ACHN (cell line): ENCODE data around the gene PTHLH.

Experiments used
- DNase-seq: peaks from one replicate; pipeline ENCODE4 v3.0.0-alpha.2; 2015
- in situ Hi-C: cut with HindIII; loops from 2 replicates; pipeline ENCODE4 v1.10.0; 2017; ENCODE audit warnings: low sequenced_read_pairs, low pct_ligation_motif_present, low pct_unique_long_range_greater_than_20kb

Gene PTHLH

DNA sequence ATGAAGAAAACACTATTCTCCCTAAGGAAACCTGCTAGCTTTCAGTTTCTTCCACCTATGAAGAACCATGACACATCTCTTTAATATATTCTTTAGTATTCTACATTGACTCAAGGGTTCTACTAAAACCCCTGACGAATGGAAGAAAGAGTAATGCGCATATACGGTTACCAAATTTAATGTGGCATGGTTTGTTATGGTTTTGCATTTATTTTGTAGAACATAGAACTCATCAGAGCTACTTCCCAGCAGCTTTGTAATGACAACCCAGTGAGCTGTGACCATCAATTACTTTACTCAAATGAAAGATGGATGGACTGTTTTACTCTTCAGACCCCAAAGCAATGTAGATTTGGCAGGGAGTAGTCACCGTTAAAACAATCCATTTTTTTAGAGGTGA is 19.2 kb downstream of the PTHLH start:
- in situ Hi-C loops: no loop called here
- DNase-seq: no peak

DNA sequence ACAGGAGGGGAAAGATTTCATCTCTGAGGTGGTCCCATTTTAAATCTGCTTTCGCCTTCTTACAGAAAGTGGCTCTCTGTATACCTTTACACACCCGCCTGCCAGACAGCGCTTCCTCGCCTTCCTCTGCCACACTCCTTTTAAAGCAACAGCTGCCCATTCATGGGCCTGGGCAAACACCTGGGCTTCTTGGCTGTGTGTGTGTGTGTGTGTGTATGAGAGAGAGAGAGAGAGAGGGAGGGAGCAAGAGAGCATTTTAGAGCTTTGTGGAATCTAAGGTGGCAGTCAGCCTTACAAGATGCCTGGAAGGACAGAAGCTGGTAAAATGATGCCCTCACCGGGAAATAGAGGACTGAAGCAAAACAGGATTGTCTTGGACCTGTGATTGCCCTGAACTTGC is 20.0 kb downstream of the PTHLH start:
- in situ Hi-C loops: no loop called here
- no peak for DNase-seq

DNA sequence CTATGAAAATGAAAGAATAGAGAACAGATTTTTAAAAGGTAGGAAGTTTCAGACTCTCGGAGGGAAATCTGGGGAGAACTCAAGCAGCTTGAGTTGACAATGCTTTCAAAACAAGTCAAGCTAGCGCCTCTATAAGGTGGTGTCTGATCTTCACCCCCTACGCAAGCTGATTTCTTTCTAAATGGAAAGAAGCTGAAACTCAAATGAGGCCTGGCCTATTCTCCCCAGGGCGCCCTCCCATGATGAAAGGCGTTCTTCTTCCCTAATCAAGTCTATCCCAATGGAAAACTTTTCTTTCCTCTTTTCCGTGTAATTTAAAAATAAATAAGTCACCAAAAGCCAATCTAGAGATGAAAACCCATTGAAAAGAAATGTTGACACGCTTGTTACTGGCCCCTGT is 20.6 kb downstream of the PTHLH start:
- in situ Hi-C loops: no loop called here

DNA sequence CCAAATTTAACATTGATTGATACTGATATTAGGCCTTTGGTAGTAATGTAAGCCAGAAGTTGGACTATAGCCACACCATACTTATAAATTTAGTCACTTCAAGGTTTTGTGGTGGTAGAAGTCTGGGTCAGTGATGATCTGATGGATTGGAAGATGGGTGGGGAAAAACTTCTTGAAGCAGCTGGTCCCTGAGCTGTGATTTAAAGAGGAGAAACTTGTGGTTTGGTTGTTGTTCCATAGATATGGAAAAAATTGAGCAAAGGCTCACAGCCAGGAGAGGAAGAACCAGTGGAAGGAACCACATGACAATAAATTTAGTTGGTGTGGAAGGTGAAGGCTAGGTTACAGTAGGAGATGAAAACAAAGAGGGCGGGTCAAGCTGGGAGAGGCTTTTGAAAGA is 26.1 kb downstream of the PTHLH start:
- in situ Hi-C loops: loop anchor here (25.0 kb wide), 1 partner anchor 209 kb away; no protein-coding TSS in a partner anchor
- no peak for DNase-seq

More for the DNA sequence above, 20.6 kb downstream of the PTHLH start:
- DNase-seq: no peak

DNA sequence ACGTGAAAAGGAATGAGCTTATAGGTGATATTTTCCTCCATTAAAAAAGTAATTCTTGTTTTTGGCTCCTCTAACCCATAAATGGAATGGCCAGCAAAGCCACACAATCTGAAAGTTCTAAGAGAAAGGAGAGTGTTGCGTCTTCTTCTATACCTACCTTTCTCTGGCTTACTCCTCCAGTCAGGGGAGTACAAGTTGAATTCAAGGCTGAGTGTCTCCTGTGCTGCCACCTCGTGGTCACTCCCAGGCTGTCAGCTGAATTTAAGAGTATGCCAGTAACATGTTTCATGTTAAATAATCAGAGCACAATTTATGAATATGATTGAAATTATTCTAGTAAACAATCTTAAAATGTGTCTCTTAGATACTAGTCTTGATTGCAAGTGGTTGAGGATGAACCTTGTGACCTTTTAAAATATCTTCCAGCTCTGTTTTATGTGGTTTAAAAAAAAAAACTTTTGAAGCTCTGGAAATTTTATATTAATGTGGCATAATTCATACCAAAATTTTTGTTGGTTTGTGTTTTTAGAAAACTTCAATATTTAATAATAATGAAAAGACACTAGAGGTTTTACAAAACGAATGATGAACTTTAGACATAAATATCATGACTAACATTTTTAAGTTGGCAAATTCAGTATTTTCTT is 31.7 kb downstream of the PTHLH start:
- peak; percentile 85 for DNase-seq
- in situ Hi-C loops: loop anchor here (25.0 kb wide), 1 partner anchor 204 kb away; no protein-coding TSS in a partner anchor

DNA sequence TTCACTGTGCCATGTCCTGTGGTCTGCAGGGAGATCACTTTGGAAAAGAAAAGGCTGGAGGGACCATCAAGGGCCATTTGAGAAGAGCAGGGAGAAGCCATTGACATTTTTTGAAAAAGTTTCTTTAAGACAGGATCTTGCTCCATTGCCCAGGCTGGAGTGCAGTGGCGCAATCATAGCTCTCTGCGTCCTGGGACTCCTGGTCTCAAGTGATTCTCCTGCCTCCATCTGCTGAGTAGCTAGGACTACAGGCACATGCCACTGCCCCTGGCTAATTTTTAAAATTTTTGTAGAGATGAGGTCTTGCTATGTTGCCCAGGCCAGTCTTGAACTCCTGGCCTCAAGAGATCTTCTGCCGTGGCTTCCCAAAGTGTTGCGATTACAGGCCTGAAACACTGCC is 32.3 kb downstream of the PTHLH start:
- DNase-seq: no peak
- in situ Hi-C loops: loop anchor here (25.0 kb wide), 1 partner anchor 203 kb away; no protein-coding TSS in a partner anchor

DNA sequence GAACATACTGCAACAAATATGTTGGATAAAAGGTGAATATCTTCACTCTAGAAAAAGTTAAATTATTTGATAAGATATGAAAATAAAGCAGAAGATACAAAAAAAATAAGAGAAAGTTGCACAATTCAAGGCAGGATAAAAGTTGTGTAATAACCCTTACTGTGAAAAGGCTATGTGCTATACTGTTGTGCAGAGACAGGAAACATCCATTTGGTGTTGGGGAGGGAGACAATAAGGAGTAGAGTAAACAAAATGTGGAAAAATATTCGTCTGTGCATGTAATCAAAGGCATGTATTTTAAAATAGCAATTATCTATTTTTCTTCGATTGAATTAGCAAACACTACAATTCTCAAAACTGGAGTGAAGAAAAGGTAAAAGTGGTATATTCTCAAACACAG is 34.8 kb downstream of the PTHLH start:
- in situ Hi-C loops: loop anchor here (25.0 kb wide), 1 partner anchor 200 kb away; no protein-coding TSS in a partner anchor
- no peak for DNase-seq

DNA sequence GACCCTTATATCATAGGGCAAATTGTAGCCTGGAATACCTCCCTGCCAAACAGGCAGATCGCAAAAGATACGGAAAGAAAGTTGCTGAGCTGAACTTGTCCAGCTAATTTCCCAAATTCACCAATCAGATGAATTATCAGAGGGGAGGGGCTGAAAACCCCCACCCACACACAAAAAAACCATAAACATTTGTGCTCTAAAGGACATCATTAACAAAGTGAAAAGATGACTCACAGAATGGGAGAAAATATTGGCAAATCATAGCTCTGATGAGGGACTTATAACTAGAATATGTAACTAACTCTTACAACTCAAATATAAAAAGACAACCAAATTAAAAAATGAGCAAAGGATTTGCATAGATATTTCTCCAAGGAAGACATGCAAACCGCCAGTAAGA is 36.3 kb downstream of the PTHLH start:
- DNase-seq: no peak
- in situ Hi-C loops: loop anchor here (25.0 kb wide), 1 partner anchor 199 kb away; no protein-coding TSS in a partner anchor

DNA sequence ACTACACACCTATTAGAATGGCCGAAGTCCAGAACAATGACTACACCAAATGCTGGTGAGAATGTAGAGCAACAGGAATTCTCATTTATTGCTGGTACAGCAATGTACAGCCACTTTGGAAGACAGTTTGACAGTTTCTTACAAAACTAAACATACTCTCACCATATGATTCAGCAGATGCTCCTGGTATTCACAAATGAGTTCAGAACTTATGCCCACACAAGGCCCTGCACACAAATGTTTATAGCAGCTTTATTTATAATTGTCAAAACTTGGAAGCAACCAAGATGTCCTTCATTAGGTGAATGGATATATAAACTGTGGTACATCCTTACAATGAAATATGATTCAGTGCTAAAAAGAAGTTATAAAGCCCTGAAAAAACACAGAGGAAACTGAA is 38.3 kb downstream of the PTHLH start:
- in situ Hi-C loops: loop anchor here (25.0 kb wide), 1 partner anchor 197 kb away; no protein-coding TSS in a partner anchor
- no peak for DNase-seq

DNA sequence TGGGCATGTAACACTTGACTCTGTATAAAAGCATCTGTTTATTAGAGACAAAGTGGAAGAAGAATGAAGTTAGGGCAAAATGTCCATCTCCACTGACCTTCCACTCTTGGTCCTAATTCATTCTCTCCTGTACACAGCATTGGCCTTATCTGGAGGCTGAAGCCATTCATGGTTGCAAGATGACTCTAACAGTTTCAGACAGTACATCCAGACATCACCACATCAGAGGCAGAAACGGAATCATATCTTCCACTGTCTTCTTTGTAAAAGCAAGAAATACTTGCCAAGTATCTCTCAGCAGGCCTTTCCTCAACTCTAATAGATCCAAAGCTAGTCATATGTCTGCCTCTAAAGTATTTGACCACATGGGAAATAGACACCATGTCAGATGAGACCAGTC is 41.1 kb downstream of the PTHLH start:
- in situ Hi-C loops: loop anchor here (25.0 kb wide), 1 partner anchor 194 kb away; no protein-coding TSS in a partner anchor
- no peak for DNase-seq

DNA sequence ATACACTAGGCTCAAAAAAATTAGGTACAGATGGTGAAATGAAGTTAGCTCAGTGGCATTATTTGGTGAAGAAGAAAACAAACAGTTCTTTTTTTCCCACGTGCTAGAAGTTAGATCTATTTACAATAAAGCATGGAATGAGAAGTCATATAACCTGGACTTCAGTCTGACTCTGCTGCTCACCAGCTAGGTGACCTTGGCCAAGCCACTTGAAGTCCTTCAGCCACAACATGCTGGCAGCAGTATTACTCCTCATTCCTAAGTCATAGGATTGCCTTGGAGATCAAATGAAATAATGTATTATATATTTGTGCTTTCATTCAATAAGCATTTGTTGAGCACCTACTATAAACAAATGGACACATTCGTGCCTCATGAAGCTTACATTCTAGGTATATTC is 45.2 kb downstream of the PTHLH start:
- DNase-seq: no peak
- in situ Hi-C loops: loop anchor here (25.0 kb wide), 1 partner anchor 190 kb away; no protein-coding TSS in a partner anchor

DNA sequence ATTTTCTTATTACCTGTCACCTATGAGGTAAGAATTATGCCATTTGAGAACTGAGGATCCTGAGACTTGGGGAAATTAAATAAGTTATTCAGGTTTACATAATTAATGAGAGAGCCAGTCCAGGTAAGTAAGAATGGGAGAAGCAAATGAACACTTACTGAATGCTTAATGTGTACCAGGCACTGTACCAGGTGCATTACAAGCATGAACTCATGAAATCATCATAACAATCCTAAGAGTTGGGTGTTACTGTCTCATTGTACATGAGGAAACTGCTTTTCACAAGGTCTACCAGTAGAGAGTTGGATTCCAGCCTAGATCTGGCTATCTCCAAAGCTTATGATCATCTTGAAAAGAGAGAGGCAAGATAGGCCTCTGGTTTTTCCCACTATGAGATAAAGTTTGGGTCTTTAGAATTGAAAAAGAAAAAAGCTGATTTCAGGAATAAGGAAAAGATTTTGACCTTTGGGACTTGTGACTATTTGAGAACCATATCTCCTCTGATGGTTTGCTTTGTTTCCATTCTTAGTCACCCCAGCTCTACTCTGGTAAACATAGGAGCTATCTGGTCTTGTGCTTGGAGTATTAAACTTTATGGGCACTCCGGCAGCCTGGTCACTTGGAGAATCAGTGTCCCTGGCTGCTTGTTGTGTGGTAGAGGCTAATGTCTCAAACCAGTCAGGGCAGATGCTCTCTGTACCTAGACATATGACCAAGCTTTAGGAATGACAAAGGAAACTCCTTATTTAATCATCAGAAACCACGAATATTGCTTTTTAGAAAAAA is 48.0 kb downstream of the PTHLH start:
- in situ Hi-C loops: loop anchor here (25.0 kb wide), 1 partner anchor 187 kb away; no protein-coding TSS in a partner anchor
- DNase-seq: no peak

DNA sequence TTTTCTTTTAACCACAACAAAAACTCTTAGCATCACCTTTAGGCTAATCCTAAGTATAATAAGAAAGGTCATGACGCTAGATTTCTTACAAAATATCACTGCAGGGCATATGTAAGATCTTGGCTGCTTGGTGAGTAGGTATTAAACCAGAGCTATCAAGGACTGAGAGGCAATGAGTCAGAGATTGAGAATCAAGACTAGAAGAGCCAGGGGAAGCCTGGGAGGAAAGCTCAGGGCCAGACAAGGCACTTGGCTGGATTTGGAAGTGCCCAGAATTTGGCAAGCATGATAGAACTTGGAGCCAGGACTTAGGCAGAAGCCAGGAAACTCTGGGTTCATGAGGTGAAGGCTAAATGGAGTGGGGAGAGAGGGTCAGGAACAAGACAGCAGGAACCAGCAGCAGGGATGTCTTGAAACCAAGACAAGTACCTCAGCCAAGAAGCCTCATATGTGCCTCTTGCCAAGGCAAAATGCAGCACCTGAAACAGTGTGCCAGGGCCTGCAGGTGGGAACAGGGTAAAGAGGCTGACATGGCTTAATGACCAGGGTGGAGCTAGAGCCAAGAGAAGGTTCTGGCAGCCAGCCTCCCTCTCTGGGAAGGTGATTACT is 49.9 kb downstream of the PTHLH start:
- no peak for DNase-seq
- in situ Hi-C loops: no loop called here

DNA sequence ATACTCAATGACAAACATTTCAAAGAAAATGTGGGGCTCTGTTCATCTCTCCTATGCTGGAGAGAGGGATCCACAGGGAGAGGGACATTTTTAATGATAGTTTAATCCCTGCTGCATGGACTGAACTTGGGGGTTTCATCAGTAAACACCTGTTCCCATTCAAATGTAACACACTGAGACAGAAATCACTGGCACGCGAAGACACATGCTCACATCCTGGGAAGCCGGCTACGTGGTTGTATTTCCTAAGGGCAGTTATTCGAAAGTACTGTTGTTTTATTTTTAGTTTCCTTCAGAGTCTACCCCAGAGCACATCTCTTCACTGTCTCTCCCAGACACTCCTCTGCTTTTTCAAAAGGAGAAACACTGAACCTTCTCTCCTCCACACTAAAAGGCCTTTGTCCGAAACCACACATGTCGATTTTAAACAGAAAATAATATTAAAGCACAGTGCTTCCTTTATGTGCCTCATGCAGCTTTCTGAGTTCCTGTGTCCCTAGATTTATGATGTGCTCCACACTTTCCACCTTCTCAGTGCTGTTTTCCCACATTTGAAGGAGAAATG is 52.8 kb downstream of the PTHLH start:
- DNase-seq: no peak
- in situ Hi-C loops: no loop called here

DNA sequence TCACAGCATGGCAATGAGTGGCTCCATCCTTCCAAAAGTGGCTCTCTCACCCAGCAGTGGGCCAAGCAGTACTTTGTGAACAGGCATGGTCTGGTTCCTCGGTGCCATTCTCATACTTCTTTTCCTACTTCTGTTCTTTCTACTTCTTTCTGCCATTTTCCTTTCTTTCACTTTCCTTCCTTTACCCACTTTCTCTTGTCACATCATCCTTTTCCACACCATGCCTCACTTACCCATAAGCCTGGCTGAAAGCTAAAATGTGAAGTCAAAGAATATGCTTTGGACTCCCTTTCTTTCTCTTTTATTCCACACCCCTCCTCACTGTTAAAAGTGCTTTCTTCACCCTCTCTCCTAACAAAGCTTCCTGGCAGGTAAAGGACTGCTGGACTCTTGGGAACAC is 57.0 kb downstream of the PTHLH start:
- in situ Hi-C loops: no loop called here

DNA sequence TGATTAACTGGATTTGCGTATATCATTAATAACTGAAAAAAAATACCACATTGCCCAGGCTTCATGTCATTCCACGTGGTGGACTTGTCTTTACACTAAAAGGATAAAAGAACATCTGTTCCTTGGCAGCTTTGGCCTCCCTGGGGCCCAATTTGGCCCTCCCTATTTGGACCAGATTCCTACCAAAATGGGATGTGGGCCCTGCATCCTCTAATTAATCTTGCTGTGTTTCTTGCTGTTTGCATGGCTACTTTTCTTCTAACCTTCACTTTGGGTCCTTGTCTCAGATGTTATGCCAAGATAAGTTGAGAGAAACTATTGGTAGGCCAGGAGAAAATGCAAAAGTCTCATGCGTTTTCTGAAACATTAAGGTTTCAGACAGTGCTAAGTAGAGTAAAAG is 57.5 kb downstream of the PTHLH start:
- no peak for DNase-seq
- in situ Hi-C loops: no loop called here

More for the DNA sequence above, 57.0 kb downstream of the PTHLH start:
- DNase-seq: no peak

DNA sequence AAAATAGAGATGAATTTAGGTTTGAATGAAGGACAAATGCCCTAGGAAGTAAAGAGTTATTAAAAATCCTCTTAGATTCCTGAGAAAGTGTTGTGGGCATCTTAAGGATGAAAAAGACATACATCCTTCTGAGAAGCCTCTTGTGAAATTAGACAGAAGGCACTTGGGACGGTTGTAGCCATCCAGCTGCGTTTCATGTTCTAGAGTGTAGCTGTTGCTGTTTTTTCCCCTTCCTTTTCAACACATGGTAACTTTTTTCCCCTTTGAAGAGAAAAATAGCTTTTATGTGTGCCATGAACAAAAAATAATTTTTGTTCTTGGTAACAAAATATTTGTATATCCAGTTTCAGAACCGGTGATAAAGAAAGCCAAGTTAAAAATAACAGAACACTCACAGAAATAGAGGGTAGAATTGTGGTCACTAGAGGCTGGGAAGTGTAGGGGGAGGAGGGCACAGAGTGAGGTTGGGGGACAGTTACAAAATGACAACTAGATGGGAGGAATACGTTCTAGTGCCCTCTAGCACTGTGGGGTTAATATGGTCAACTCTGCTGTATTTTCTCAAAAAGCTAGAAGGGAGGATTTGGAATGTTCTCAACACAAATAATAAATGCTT is 58.4 kb downstream of the PTHLH start:
- in situ Hi-C loops: no loop called here
- no peak for DNase-seq

DNA sequence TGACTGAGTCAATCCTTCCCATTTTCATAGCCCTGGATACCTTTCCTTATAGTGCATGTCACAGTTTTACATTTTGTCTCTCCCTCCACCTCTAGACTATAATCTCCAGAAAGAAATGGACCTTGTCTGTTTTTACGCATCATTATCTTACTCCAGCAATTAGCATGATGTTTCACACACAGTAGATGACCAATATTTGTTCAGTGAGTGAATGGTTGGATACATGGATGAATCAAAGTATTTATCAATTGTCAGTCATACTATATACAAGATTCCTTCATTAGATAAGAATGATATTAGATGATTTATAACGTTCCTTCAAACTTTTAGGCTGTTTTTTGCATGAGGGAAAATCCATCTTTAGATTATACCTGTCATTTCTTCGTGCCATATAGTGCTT is 61.1 kb downstream of the PTHLH start:
- in situ Hi-C loops: no loop called here
- no peak for DNase-seq
